SK-N-MC (cell line): ENCODE data around the gene XPO5.

Source experiments
- EZH2 ChIP-seq: fragments of 200-600 bp; sonication (generic); IDR thresholded peaks from one replicate; pipeline ENCODE4 v1.6.1; 2017; ENCODE audit warnings: antibody characterized with exemption
- POLR2AphosphoS5 ChIP-seq: IDR thresholded peaks from 2 replicates; pipeline ENCODE4 v1.6.1; 2012; ENCODE audit warnings: mild to moderate bottlenecking, low read depth, low read length, borderline replicate concordance

GRCh38 chr6:43613721-43614395 is 38.0 kb upstream of the XPO5 start:
- TF ChIP-seq EZH2: no peak
- TF ChIP-seq POLR2AphosphoS5: no peak
